Measurements from ENCODE around the gene SOCS2. TPM values are rescaled to one million over a fixed set of nuclear protein-coding genes. Genes with fewer than 3 reads are reported as not detected.

Gene SOCS2
- total and polyA plus RNA-seq, 2 of the 8 experiments (the other 6 are each of a cell fraction or from before 2014, with no cell fraction given) = 14.5 to 18.0 TPM

DNA sequence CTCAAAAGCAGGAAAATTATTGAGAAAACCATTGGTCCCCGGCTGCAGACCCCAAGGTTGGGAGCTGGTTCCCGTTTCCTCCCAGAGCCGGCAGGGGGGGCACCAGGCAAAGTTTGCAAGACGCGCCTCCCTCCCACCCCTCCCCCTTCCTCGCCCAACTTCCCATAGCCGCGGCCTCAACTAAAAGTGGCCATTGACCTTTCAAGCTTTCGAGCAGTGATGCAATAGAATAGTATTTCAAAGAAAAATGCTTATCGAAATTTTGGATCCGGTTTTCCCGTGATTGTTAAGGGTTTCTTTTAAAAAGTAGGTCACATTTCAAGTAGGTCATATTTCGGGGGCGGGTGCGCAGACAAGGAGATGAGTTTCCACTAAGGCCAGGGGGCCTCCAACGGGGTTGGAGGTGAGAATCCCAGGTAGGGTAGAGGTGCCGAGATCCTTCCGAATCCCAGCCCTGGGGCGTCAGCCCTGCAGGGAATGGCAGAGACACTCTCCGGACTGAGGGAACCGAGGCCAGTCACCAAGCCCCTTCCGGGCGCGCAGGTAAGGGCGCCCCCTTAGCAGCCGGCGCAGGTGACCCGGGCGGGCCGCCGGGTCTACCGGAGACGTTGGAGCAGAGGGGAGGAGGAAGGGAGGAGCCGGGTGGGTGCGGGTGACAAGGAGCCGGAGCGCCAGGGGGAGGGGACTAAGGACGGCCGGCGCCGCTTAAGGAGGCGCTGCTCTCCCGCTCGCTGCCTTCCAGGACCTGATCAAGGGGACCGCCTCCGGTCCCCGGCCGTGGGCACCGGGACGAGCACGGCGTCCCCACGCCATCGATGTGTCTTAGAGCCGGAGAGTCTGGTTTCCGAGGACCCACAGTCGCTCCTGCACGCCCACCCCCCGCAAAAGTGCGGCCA is 2.6 kb upstream of the SOCS2 start:
- Histone ChIP-seq H2BK12ac (ENCODE audit: low read depth, low read length) (no peak overlapping the region), H3K27ac (ENCODE audit: low read depth, low read length) (no peak overlapping the region), H3K14ac (ENCODE audit: insufficient read length) (no peak overlapping the region), H4K91ac (replicated peaks; ENCODE audit: insufficient read length, low read length) (peak overlapping the region; percentile 46), H4K5ac (ENCODE audit: insufficient read length, low read depth, low read length) (peak overlapping the region; percentile 61), H3K18ac (ENCODE audit: extremely low read depth, low read length) (peak overlapping the region; percentile 95), H3K27me3 (replicated peaks in 1 of 4; ENCODE audit: control insufficient read depth in 3 of 4, extremely low read depth in 1 of 4, insufficient read depth in 3 of 4, low read length in 3 of 4) (peaks cover 0 to 30% (median 18%) of the 10 kb centered on the region in 4 experiments; a peak in 5 of 7 replicates), H2BK20ac (ENCODE audit: low read length) (no peak overlapping the region), H3K36me3 (ENCODE audit: control insufficient read depth in 2 of 4, insufficient read depth in 4 of 4, low read length in 3 of 4) (no peaks in the 10 kb centered on the region; a peak in 1 of 8 replicates), H2BK15ac (ENCODE audit: low read length) (0 out of 2 replicates have a peak overlapping the region, but pooled peaks have one; percentile 92), H2AK5ac (ENCODE audit: low read depth, low read length) (no peak overlapping the region), H3K4me3 (ENCODE audit: extremely low read depth in 1 of 4, insufficient read depth in 2 of 4, low read depth in 3 of 4, low read length in 4 of 4) (peak overlapping the region; percentile 68 to 82 (median 74)), H3K4ac (replicated peaks; ENCODE audit: insufficient read length, low read depth, low read length) (no peak overlapping the region), H3K4me2 (ENCODE audit: insufficient read depth in 1 of 2, low read depth in 2 of 2, low read length in 2 of 2) (peak overlapping the region; percentile 82 to 85), H3K9me3 (ENCODE audit: insufficient read depth in 2 of 2, low read depth in 1 of 2, low read length in 1 of 2) (no peaks in the 10 kb centered on the region), H4K20me1 (replicated peaks in 1 of 2; ENCODE audit: control insufficient read depth in 1 of 2, insufficient read depth in 2 of 2, low read length in 2 of 2) (peaks cover 0 to 8% of the 10 kb centered on the region in 2 experiments), H2BK120ac (replicated peaks; ENCODE audit: low read depth, low read length) (no peak overlapping the region), H3K23ac (ENCODE audit: insufficient read length) (no peak overlapping the region), H3K56ac (replicated peaks; ENCODE audit: insufficient read length, low read depth, low read length) (peak overlapping the region; percentile 28), H3K79me1 (ENCODE audit: low read depth, low read length) (no peaks in the 10 kb centered on the region; the same call in 1 of the 2 replicates), H2BK5ac (ENCODE audit: low read depth, low read length) (peak overlapping the region; percentile 81), H3K9ac (replicated peaks in 1 of 4; ENCODE audit: extremely low read depth in 1 of 4, low read depth in 3 of 4, low read length in 3 of 4) (peak overlapping the region in 2 of 4 experiments; percentile 20 to 57; a peak in 3 of 7 replicates), H2AFZ (ENCODE audit: low read length) (peak overlapping the region; percentile 43; the same call in 1 of the 2 replicates), H3K79me2 (ENCODE audit: control insufficient read depth in 1 of 2, insufficient read depth in 2 of 2, low read length in 2 of 2) (peaks cover 0 to 10% of the 10 kb centered on the region in 2 experiments; a peak in 2 of 4 replicates), H3K4me1 (replicated peaks in 1 of 4; ENCODE audit: control insufficient read depth in 3 of 4, insufficient read depth in 4 of 4, low read length in 3 of 4) (peaks cover 0 to 2% (median 0%) of the 10 kb centered on the region in 4 experiments; a peak in 5 of 7 replicates), H3K23me2 (ENCODE audit: low read depth, low read length) (peaks cover 26% of the 10 kb centered on the region; the same call in 1 of the 2 replicates), H4K8ac (ENCODE audit: extremely low read depth, insufficient read depth, low read length) (no peak overlapping the region; the same call in none of the 2 replicates)
- 3% methylated on average over 44 of the region's 60 CpGs; no CpG with 5 or more reads in 1 of the 2 experiments for WGBS, 2 experiments (ENCODE audit: extremely low coverage in 1 of 2, insufficient coverage in 1 of 2, insufficient read length in 1 of 2, insufficient replicate concordance in 2 of 2, low coverage in 1 of 2, low lambda C conversion rate in 2 of 2, missing lambda C conversion rate in 1 of 2)
- peak in 1 of 2 experiments; percentile 91 for DNase-seq (ENCODE audit: low read depth in 1 of 2, low spot score in 2 of 2)
- ChIA-PET POLR2A (ENCODE audit: partially characterized antibody) (interaction anchor here (0.5 to 7.2 kb wide), 14 partner anchors 12 to 532 kb away, joined by 3 to 41 read pairs (median 4); partner anchors contain the start of gene CRADD), CTCF (ENCODE audit: partially characterized antibody) (interaction anchor here (0.7 to 5.0 kb wide), 39 partner anchors 9 to 532 kb away, joined by 3 to 51 read pairs (median 4); no protein-coding TSS in a partner anchor)
- FAIRE-seq = no peak
- peak in 1 of 2 experiments; percentile 80; a peak in 1 of 4 replicates for TF ChIP-seq SIN3A (conservative IDR thresholded peaks at IDR 0.05 in 1 of 2, IDR thresholded peaks at IDR 0.05 in 1 of 2; ENCODE audit: low read depth in 1 of 2, low read length in 2 of 2)
- TF ChIP-seq, protein P1, sequence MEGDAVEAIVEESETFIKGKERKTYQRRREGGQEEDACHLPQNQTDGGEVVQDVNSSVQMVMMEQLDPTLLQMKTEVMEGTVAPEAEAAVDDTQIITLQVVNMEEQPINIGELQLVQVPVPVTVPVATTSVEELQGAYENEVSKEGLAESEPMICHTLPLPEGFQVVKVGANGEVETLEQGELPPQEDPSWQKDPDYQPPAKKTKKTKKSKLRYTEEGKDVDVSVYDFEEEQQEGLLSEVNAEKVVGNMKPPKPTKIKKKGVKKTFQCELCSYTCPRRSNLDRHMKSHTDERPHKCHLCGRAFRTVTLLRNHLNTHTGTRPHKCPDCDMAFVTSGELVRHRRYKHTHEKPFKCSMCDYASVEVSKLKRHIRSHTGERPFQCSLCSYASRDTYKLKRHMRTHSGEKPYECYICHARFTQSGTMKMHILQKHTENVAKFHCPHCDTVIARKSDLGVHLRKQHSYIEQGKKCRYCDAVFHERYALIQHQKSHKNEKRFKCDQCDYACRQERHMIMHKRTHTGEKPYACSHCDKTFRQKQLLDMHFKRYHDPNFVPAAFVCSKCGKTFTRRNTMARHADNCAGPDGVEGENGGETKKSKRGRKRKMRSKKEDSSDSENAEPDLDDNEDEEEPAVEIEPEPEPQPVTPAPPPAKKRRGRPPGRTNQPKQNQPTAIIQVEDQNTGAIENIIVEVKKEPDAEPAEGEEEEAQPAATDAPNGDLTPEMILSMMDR (IDR thresholded peaks at IDR 0.05; ENCODE audit: control extremely low read depth in 1 of 3, insufficient read depth in 1 of 3, low read depth in 1 of 3, low read length in 3 of 3) = peak; percentile 63 to 84 (median 70)
- peak; percentile 36; the same call in 1 of the 2 replicates for TF ChIP-seq PHF8 (conservative IDR thresholded peaks at IDR 0.05; ENCODE audit: low read depth, low read length)
- no peak for TF ChIP-seq SUZ12 (IDR thresholded peaks at IDR 0.05; ENCODE audit: low read length)
- TF ChIP-seq HDAC2 (IDR thresholded peaks at IDR 0.05; ENCODE audit: borderline replicate concordance in 1 of 2, low read depth in 2 of 2, low read length in 2 of 2) = peak; percentile 37 to 74; a peak in 1 of 4 replicates
- peak; percentile 64 for TF ChIP-seq KDM1A (IDR thresholded peaks at IDR 0.05; ENCODE audit: borderline replicate concordance, low read length)
